WI38 (cell line): ENCODE measurements around the gene PHACTR1.

ENCODE experiments used
- H3K4me3 ChIP-seq: 2 replicates; pipeline ENCODE4 v1.5.1; 2011; ENCODE audit warnings: low read depth, mild to moderate bottlenecking, control low read depth, low read length
- TF ChIP-seq, protein P1 (sequence below): IDR thresholded peaks from 2 replicates; pipeline ENCODE4 v1.5.1; 2012; ENCODE audit warnings: low read depth, mild to moderate bottlenecking, control low read depth, low read length

The PHACTR1 gene

DNA sequence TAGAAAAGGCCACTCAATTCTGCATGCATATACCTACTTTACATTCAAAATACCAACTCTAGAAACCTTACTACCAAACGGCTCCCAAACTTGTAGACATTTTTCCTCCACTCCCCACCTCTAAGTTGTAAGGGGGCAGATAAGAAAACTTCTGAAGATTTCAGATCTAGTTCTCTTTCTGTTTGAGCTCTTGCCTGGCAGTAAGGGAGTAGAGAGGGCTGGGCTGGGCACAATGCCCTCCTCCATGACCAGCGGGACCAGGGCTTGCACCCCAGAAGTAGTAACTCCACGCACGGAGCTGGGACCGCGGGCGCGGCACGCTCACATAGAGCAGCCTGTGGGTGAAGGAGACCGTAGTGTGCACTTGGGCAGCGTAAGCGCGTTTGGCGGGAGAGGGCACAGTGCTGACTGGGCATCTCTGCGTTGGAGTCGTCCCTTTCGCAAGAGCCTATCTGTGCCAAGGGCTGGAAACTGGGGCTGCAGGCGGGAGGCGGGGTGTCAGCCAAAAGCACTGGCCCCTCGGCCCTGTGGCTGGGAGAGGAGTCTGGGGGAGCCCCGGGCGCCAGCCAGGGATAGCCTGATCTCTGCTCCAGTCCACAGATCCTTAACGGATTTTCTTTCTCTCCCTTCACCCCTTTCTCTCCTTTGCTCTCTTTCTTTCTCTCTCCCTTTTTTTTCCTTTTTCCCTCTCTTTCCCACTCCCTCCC lies 32.4 kb downstream of the PHACTR1 start:
- TF ChIP-seq, protein P1, sequence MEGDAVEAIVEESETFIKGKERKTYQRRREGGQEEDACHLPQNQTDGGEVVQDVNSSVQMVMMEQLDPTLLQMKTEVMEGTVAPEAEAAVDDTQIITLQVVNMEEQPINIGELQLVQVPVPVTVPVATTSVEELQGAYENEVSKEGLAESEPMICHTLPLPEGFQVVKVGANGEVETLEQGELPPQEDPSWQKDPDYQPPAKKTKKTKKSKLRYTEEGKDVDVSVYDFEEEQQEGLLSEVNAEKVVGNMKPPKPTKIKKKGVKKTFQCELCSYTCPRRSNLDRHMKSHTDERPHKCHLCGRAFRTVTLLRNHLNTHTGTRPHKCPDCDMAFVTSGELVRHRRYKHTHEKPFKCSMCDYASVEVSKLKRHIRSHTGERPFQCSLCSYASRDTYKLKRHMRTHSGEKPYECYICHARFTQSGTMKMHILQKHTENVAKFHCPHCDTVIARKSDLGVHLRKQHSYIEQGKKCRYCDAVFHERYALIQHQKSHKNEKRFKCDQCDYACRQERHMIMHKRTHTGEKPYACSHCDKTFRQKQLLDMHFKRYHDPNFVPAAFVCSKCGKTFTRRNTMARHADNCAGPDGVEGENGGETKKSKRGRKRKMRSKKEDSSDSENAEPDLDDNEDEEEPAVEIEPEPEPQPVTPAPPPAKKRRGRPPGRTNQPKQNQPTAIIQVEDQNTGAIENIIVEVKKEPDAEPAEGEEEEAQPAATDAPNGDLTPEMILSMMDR: no peak
- no peak overlapping the region for H3K4me3 ChIP-seq

DNA sequence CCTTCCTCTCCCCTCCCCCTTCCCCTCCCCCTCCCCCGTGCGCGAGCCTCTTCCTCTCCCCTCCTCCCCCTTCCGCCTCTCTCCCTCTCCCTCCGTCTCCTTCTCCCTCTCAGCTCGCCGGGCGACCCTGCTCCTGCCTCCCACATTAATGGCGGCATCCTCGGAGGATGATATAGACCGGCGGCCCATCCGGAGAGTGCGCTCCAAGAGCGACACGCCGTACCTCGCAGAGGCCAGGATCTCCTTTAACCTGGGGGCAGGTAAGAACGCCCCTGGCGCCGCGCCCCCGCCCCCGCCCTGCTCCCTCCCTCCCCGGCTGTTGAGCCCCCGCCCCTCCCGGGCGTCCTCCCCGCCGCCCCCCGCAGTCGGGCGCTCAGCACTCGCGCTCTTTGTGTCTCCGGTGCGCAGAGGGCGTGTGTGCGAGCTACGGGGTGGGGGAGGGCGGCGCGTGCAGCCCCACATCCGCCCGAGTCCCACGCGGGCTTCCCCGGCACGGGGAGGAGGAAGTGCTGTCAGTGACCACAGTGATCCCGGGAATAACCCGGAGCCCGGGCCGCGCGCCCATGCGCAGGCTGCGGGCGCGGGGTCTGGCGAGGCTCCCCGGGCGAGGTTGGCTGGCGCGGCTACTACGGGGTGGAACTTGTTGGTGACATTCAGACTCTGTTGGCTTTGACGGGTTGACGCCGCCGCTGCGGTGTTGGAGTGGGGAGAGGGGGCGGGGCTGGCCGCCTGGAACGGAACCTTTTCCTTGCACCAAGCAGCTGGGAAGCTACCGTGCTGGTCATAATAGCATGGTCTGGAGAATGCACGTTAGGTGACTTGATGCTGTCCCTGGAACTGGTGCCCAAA lies 33.2 kb downstream of the PHACTR1 start:
- H3K4me3 ChIP-seq: no peak overlapping the region
- TF ChIP-seq, protein P1: no peak

DNA sequence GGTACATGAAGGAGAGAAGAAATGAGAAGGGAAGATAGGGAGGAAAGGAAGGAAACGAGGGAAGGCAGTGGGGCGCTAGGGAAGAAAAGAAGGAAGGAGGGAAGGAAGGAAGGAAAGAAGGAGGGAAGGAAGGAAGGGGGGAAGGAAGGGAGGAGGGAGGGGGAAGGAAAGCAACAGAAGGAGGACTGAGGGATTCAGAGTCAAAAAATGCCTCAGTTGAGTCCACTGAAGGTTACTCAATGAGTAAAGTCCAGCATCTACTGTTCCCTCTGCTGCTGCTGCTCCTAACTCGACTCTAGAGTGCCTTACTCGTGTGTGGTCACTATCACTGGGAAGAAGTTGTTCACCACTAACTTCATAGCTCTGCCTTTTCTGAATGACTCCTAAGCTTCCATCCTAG lies 33.8 kb downstream of the PHACTR1 start:
- H3K4me3 ChIP-seq: no peak overlapping the region
- TF ChIP-seq, protein P1: no peak

DNA sequence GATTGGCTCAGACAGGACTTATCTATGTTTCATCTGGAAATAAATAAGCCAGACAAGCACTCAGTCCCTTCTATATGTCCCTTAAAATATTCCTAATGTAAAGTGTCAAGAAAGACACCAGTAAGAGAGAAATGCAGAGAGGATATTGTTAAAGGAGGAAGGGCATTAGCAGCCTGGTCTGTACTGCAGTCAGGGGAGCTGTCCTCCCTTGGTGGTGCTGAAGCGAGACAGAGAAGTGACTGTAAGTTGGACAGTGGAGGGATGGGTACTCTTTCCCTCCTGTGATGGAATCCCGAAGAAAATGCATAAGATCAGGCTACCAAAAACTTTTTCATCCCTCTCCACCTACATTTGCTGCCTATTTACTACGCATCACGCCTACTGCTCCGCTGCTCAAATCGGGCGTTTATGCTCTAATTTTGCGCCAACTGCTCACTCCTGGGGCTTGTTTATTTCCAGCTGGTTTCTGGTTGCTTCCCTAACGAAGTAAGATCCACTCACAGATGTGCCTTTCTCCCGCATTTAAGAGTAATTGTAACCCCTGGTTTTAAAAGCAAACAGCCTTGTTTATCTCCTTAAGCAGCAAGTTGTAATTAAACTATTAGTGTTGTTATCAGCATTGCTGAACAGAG lies 35.2 kb downstream of the PHACTR1 start:
- no peak overlapping the region for H3K4me3 ChIP-seq

DNA sequence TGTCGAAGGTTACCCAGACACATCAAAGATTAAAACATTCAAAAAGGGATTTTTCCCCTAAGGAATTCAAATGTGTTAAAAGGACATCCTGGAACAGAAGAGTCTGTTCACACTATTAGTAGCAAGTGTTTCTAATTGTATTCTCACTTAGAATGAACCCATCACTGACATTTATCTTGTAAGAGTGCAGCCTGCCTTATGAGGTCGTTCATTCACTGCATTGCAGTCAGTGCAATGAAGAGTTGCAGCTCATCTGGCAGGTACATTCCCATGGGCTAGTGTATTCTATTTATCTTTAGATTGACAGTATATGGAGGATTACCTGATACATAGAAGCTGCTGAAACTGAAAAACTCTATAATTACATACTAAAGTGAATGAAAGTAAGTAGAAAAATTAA lies 36.5 kb downstream of the PHACTR1 start:
- TF ChIP-seq, protein P1: no peak
- no peak overlapping the region for H3K4me3 ChIP-seq

More for the DNA sequence above, 35.2 kb downstream of the PHACTR1 start:
- TF ChIP-seq, protein P1: no peak

DNA sequence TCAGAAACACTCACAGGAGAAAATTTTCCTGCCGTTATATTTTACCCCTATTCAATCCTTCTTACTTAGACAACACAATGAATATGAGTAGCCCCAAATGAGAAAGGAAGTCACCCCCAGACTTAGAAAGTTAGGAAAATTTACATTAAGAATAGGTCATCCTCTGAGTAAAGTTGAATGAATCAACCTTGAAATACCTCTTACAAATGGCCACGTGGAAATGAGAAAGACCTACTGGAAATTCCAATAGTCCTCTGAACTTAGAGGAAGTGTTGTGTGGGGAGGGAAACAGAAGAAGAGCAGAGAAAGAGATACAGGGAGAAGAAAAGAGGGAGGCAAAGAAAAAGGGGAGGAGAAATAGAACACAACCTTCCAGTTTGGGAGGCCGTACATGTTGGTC lies 43.7 kb downstream of the PHACTR1 start:
- TF ChIP-seq, protein P1: no peak
- H3K4me3 ChIP-seq: no peak overlapping the region
